Stimulated activated CD4-positive, alpha-beta T cell treated with anti-CD3 and anti-CD28 coated beads, TNF-alpha, amount 100 ng/mL, for 4 hours (primary cell): Measurements from ENCODE around the gene PKD2.
"Not testable (repeated sequence)": the region's sequence is repeated elsewhere in the genome, so short reads cannot be mapped to it uniquely, and the experiment has no call there.

ENCODE experiments used
- DNase-seq, 3 experiments: peaks; one replicate each; pipeline ENCODE4 v3.0.0-alpha.2; 2020; ENCODE audit warnings: low read depth in 3 of 3

PKD2 gene

GRCh38 chr4:88070031-88070430, 62.6 kb downstream of the PKD2 start:
- DNase-seq: no peak

DNA sequence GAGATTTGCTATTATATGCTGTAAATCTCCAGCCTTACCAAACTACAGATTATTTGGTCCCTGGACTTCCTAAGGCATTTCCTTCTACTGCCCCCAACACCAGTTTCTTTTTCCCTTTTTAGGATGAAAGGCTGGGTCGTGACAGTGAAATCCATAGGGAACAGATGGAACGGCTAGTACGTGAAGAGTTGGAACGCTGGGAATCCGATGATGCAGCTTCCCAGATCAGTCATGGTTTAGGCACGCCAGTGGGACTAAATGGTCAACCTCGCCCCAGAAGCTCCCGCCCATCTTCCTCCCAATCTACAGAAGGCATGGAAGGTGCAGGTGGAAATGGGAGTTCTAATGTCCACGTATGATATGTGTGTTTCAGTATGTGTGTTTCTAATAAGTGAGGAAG, 67.9 kb downstream of the PKD2 start:
- no peak for DNase-seq

GRCh38 chr4:88077911-88078524, 70.6 kb downstream of the PKD2 start:
- no peak for DNase-seq

- DNase-seq: no peak
These were observed 71.1 kb downstream of the PKD2 start for GRCh38 chr4:88078579-88078978.

DNA sequence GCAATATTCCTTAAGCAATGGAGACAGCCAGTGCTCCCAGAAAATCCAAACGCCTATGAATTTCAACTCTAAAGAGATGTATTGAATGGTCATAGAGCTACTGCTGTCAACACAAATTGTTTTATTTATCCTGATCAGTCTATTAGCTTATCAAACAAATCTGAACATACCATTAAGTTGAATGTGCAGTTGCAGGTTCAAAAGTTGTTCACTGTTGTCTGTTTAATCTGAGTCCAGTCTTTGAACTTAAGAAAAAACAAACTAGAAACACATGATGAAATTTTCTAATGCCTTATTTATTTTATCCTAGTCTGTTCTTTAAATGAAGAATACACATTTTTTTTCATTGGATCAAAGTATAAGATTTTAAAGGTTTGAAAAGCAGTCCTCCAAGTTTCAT, 73.2 kb downstream of the PKD2 start:
- DNase-seq: no peak

DNA sequence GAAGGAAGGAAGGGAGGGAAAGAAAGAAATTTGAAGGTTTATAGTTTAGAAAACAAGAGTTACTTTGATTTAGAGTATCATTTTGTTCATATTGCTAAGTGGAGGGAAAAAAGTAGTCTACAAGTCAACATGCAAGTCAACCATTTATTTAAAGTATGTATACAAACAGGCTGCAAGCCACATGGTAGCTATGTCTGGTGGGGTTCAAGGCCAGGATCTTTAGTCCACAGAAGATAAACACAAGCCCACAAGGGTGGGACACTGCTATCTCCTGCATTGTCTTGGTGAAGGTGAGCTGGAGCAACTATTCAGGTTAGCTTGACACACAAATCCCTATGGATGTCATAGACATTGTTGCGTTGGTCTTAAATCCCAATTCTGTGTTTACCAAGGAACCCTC, 79.6 kb downstream of the PKD2 start:
- no peak for DNase-seq

- DNase-seq: no peak
These were observed 83.5 kb downstream of the PKD2 start for GRCh38 chr4:88090898-88091297.

DNA sequence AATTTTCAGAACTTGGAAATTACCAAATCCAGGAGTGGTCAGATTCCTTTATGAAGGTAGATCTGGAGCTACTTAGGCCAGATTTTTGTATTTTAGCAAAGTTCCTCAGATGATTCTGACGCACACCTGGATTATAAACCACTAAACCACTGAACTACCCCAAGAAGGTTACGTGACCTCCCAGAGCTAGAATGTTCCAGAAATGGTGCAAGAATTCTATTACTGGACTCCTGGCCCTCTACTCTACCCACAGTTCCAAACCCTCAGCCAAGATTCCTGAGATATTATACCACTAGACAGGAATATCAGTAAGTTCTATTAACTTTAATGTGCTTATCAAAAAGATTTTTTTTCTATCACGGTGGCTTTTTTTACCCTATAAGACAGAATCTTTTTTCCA, 83.9 kb downstream of the PKD2 start:
- no peak for DNase-seq

DNA sequence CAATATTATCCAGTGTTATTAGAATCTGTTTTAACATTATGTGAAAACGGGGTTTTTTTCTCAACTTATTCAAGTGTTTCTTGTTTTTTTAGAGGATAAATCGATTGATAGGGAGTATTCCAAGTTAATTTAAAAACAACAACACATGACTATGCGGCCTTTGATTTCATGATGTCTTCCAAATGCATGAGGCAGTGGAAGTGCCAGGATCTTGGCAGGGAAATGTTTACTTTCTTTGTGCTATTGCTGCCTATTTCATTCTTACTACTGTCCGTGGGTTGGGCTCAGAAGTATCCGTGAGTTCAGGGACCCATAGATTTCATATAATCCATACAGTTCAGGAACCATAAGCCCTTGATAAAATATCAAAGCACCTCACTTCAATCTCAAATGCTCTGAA, 86.4 kb downstream of the PKD2 start:
- DNase-seq: no peak

DNA sequence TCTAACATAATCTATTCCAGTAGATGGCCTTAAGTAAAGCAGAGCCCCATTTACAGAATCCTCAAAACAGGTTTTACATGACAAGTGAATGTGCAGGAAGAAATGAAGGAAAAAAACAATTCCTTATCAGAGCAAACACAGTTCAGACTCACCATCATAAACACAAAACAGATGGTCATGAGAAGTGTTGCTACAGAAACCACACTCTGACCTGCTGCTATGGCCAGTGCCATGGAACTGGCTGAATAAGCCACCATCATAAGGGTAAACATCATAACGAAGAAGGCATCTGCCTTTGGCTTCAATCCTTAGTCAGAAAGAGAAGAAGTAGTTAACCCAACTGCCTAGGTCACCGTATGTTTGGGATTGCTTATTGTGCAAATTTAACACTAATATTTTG, 89.9 kb downstream of the PKD2 start:
- DNase-seq: no peak

GRCh38 chr4:88097781-88098180, 90.3 kb downstream of the PKD2 start:
- no peak for DNase-seq

- DNase-seq: no peak
These were observed 91.7 kb downstream of the PKD2 start for GRCh38 chr4:88098993-88099752.

DNA sequence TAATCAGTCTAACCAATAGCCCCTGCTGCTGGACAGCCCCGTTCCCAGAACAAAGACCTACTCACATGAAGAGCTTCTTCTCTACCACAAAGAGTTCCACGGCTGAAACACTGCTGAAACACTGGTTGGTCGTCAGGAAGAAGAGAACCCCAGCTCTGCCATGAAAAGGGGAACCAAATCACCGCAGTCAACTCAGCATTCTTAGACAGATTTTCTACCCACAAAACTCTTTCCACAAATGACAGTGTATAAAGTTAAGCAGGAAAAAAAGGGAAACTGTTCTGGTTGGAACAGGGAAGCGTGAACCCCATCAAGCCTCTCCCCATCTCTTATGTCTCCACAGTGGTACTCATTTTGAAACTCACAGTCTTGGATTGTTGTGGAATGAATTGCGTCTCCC, 93.7 kb downstream of the PKD2 start:
- no peak for DNase-seq

DNA sequence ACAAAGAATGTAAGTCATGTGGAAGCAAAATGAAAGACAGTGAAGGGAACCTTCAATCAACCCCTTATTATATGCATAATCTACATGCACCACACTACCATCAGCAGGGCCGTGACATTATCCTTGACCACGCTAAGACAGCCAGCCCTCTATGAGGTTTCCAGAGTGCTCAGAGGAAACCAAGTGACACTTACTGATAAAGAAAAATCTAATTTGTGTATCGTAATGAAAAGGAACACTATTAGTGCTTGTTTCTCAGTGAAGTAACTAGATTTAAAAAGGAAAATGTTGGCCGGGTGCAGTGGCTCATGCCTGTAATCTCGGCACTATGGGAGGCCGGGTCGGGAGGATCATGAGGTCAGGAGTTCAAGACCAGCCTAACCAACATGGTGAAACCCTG, 94.6 kb downstream of the PKD2 start:
- no peak for DNase-seq

- DNase-seq: no peak
These were observed 97.6 kb downstream of the PKD2 start for GRCh38 chr4:88104902-88105610.

GRCh38 chr4:88106205-88106604, 98.8 kb downstream of the PKD2 start:
- DNase-seq: no peak

DNA sequence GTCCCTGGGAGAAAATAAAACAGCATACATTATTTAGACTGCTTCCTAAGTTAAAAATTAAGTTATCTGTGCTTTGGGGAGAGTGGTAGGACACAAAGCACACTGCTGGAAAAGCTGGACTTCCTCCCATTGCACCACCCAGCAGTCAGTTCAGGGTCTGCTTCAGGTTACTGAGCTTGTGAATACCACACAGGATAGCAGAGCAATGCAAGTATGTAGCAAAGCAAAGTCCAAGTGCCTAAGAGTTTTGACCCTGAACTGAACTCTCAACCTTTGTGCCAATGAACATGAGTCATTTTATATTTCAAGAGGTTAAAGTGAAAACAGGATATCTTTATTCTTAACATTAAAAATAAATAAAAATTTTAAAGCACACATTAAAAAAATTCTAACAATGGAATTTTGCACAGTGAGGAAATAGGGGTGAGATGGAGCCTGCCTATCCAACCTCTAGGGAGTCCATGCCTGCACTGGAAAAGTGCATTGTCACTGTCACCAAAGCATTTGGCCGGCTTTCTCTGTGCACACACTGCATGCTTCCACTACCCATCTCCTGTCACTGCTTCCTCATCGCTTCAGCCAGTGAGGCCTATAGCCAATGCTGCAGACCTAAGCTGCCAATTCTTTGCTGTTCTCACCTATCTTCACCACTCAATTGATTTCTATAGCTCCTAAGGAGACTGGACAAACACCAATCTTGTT, 100.1 kb downstream of the PKD2 start:
- no peak for DNase-seq

- DNase-seq: not testable (repeated sequence)
These were observed 100.7 kb downstream of the PKD2 start for GRCh38 chr4:88108108-88108465.

DNA sequence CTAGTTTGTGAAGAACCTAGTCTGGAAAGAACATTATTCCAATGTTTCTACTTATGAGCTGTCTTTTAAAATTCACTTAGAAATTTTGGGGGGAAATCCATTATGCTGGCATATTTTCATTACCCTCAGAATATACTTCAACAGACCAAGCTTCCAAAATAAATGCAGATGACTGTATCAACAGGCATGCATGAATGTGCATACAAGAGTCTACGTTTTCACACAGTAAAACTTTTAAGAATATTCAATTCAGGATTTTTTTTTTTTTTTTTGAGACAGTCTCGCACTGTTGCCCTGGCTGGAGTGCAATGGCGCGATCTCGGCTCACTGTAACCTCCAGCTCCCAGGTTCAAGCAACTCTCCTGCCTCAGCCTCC, 101.3 kb downstream of the PKD2 start:
- no peak for DNase-seq

- DNase-seq: no peak
These were observed 101.9 kb downstream of the PKD2 start for GRCh38 chr4:88109123-88109881.

- DNase-seq: no peak
These were observed 103.4 kb downstream of the PKD2 start for GRCh38 chr4:88110826-88111225.

GRCh38 chr4:88112856-88113255, 105.4 kb downstream of the PKD2 start:
- no peak for DNase-seq
